ENCODE data around the gene WSB1.

GRCh38 chr17:27289856-27290255 is 4.1 kb upstream of the WSB1 start:
- TF ChIP-seq CTCF (IDR thresholded peaks at IDR 0.05) (no peak), EP300 (IDR thresholded peaks at IDR 0.05; ENCODE audit: borderline replicate concordance in 1 of 2, low read depth in 1 of 2, low read length in 1 of 2) (no peak), FOSL2 (IDR thresholded peaks at IDR 0.05; ENCODE audit: borderline replicate concordance, low read depth) (no peak), SMC3 (IDR thresholded peaks at IDR 0.05; ENCODE audit: low read depth, low read length) (no peak), RAD21 (IDR thresholded peaks at IDR 0.05; ENCODE audit: low read length) (no peak), JUND (IDR thresholded peaks at IDR 0.05) (no peak), ELF1 (IDR thresholded peaks at IDR 0.05) (no peak), SIN3A (IDR thresholded peaks at IDR 0.05; ENCODE audit: borderline replicate concordance, low read depth, low read length) (no peak), FOXM1 (IDR thresholded peaks at IDR 0.05; ENCODE audit: low read depth) (no peak), RFX5 (IDR thresholded peaks at IDR 0.05; ENCODE audit: low read length) (no peak)
